Measurements from ENCODE around the gene PDE2A.

- no peak for TF ChIP-seq POLR2AphosphoS5 (IDR thresholded peaks at IDR 0.05)
- TF ChIP-seq POLR2A (IDR thresholded peaks at IDR 0.05) = no peak
- TF ChIP-seq CTCF (IDR thresholded peaks at IDR 0.05) = no peak
- TF ChIP-seq EP300 (IDR thresholded peaks at IDR 0.05) = no peak
Measured at GRCh38 chr11:72583616-72584292, 90.5 kb downstream of the PDE2A start.

All from upper lobe of left lung (tissue), 4 donors.